HepG2 (cell line): ENCODE results near the gene ISCU. TPM values are rescaled to one million over a fixed set of nuclear protein-coding genes. Genes with fewer than 3 reads are reported as not detected.
A peak's percentile ranks its signal among the peaks of the same experiment; 100 is the strongest.

Experiments
- ATF7-NPFF ChIP-seq: sonication (generic); formaldehyde crosslinking; IDR thresholded peaks from 2 replicates; pipeline ENCODE4 v1.8.1; 2023; ENCODE audit warnings: mild to moderate bottlenecking, low read depth, missing genetic modification reagents, moderate library complexity
- E2F1 ChIP-seq: sonication (generic); formaldehyde crosslinking; IDR thresholded peaks from 2 replicates; pipeline ENCODE4 v1.5.0; 2020; ENCODE audit warnings: missing genetic modification reagents
- E2F5 ChIP-seq: sonication (generic); formaldehyde crosslinking; conservative IDR thresholded peaks from 2 replicates; pipeline ENCODE4 v1.4.0; 2020; ENCODE audit warnings: missing genetic modification reagents
- EZH2 ChIP-seq: conservative IDR thresholded peaks from 2 replicates; pipeline ENCODE4 v1.6.1; 2012; ENCODE audit warnings: mild to moderate bottlenecking, low read depth, low read length, moderate library complexity
- FOXP1 ChIP-seq, 2 experiments: fragments of 450-650 bp in 1 of 2; IDR thresholded peaks; 2 replicates each; pipeline ENCODE4 v1.6.1; 2017 to 2018; ENCODE audit warnings: antibody characterized with exemption in 1 of 2
- GABPA ChIP-seq, 2 experiments: IDR thresholded peaks; 2 replicates each; pipeline ENCODE4 v1.6.1; 2011 to 2016; ENCODE audit warnings: low read depth in 2 of 2, low read length in 1 of 2, missing biosample characterization in 1 of 2, missing genetic modification characterization in 1 of 2
- KMT2B ChIP-seq: IDR thresholded peaks from 2 replicates; pipeline ENCODE4 v1.6.1; 2016; ENCODE audit warnings: missing genetic modification reagents, missing compliant biosample characterization
- MEF2D ChIP-seq: sonication (generic); formaldehyde crosslinking; IDR thresholded peaks from 2 replicates; pipeline ENCODE4 v1.5.1; 2020; ENCODE audit warnings: mild to moderate bottlenecking, missing genetic modification reagents
- MXD1 ChIP-seq: sonication (generic); formaldehyde crosslinking; IDR thresholded peaks from 2 replicates; pipeline ENCODE4 v1.4.0; 2020; ENCODE audit warnings: mild to moderate bottlenecking, missing genetic modification reagents
- NFIB ChIP-seq: sonication (generic); formaldehyde crosslinking; IDR thresholded peaks from 2 replicates; pipeline ENCODE4 v1.9.0; 2021; ENCODE audit warnings: missing genetic modification reagents, mild to moderate bottlenecking, borderline replicate concordance
- NFRKB ChIP-seq: fragments of 450-650 bp; IDR thresholded peaks from 2 replicates; pipeline ENCODE4 v1.6.1; 2017
- REPIN1 ChIP-seq: sonication (generic); formaldehyde crosslinking; IDR thresholded peaks from 2 replicates; pipeline ENCODE4 v1.8.0; 2022; ENCODE audit warnings: missing genetic modification reagents, low read depth, mild to moderate bottlenecking, borderline replicate concordance
- SP140L ChIP-seq: sonication (generic); formaldehyde crosslinking; IDR thresholded peaks from 2 replicates; pipeline ENCODE4 v1.4.0; 2020; ENCODE audit warnings: missing genetic modification reagents, borderline replicate concordance
- TEAD3 ChIP-seq: optimal IDR thresholded peaks from 2 replicates; pipeline ENCODE3; 2016; ENCODE audit warnings: borderline replicate concordance
- TERF1 ChIP-seq: sonication (generic); formaldehyde crosslinking; IDR thresholded peaks from 2 replicates; pipeline ENCODE4 v1.8.0; 2022; ENCODE audit warnings: mild to moderate bottlenecking, missing genetic modification reagents, moderate library complexity
- TFDP1 ChIP-seq: IDR thresholded peaks from 2 replicates; pipeline ENCODE4 v1.6.1; 2016; ENCODE audit warnings: missing compliant biosample characterization, missing genetic modification reagents, borderline replicate concordance
- ZFX ChIP-seq: sonication (generic); formaldehyde crosslinking; IDR thresholded peaks from 2 replicates; pipeline ENCODE4 v1.4.0; 2020; ENCODE audit warnings: mild to moderate bottlenecking, low read depth, missing genetic modification reagents, moderate library complexity
- ZNF30 ChIP-seq: sonication (generic); formaldehyde crosslinking; IDR thresholded peaks from 2 replicates; pipeline ENCODE4 v1.5.0; 2020; ENCODE audit warnings: mild to moderate bottlenecking, missing genetic modification reagents
- ZNF317 ChIP-seq: sonication (generic); formaldehyde crosslinking; IDR thresholded peaks from 2 replicates; pipeline ENCODE4 v1.5.0; 2020; ENCODE audit warnings: mild to moderate bottlenecking, missing genetic modification reagents
- ZNF335 ChIP-seq: sonication (generic); formaldehyde crosslinking; IDR thresholded peaks from 2 replicates; pipeline ENCODE4 v1.4.0; 2020; ENCODE audit warnings: missing genetic modification reagents
- ZNF33A ChIP-seq: sonication (generic); formaldehyde crosslinking; IDR thresholded peaks from 2 replicates; pipeline ENCODE4 v1.5.1; 2020; ENCODE audit warnings: missing genetic modification reagents, mild to moderate bottlenecking, moderate library complexity, borderline replicate concordance
- ZNF383 ChIP-seq: sonication (generic); formaldehyde crosslinking; IDR thresholded peaks from 2 replicates; pipeline ENCODE4 v1.4.0; 2020; ENCODE audit warnings: missing genetic modification reagents, mild to moderate bottlenecking, borderline replicate concordance
- ZNF614 ChIP-seq: IDR thresholded peaks from 2 replicates; pipeline ENCODE4 v1.6.1; 2018; ENCODE audit warnings: missing biosample characterization, missing genetic modification reagents, inconsistent platforms, borderline replicate concordance
- ZZZ3 ChIP-seq: sonication (generic); formaldehyde crosslinking; IDR thresholded peaks from 2 replicates; pipeline ENCODE4 v1.4.0; 2020; ENCODE audit warnings: missing genetic modification reagents, mild to moderate bottlenecking, borderline replicate concordance
- polyA plus RNA-seq, 8 experiments: library from polyadenylated mRNA; depleted of rRNA in 3 of 8; stranded (reverse) in 7 of 8; unstranded in 1 of 8; fragments of >200 nt; fragmentation: Illumina TruSeq in 4 of 8; extraction: Trizol in 4 of 8; gene quantifications; 2 replicates each; pipeline versions ENCODE4 v1.2.1 to v1.2.3, GENCODE V29; 2011 to 2016; ENCODE audit warnings: low read depth in 4 of 8, missing spikeins in 1 of 8, mixed read lengths in 1 of 8; ENCODE audit not compliant: insufficient read depth in 1 of 8
- total RNA-seq, 5 experiments: library from RNA; depleted of rRNA; stranded (reverse); fragments of >200 nt; fragmentation: Illumina TruSeq; extraction: Trizol; gene quantifications; 2 replicates each; pipeline ENCODE4 v1.2.3, GENCODE V29; 2016; ENCODE audit warnings: low read depth in 1 of 5

Gene ISCU
- total and polyA plus RNA-seq, 2 of the 13 experiments (the other 11 are each of a cell fraction or from before 2014, with no cell fraction given) = 94.4 to 107 TPM

- TF ChIP-seq ZZZ3 (CRISPR knock-in tag) (0 out of 2 replicates have a peak, but pooled peaks have one; percentile 33), MXD1 (CRISPR knock-in tag) (no peak), TEAD3 (CRISPR knock-in tag) (peak; percentile 74), ZNF335 (CRISPR knock-in tag) (peak; percentile 100), TFDP1 (CRISPR knock-in tag) (peak; percentile 61; the same call in 1 of the 2 replicates), SP140L (CRISPR knock-in tag) (no peak), NFRKB (peak; percentile 86), FOXP1 (IDR thresholded peaks at IDR 0.05) (no peak), FOXP1 (CRISPR knock-in tag; IDR thresholded peaks at IDR 0.05) (no peak), TERF1 (CRISPR knock-in tag) (no peak), E2F5 (peak; percentile 50; the same call in 1 of the 2 replicates), E2F1 (CRISPR knock-in tag) (peak; percentile 39; the same call in 1 of the 2 replicates), NFIB (CRISPR knock-in tag) (no peak), ZNF383 (no peak), ATF7-NPFF (CRISPR knock-in tag) (0 out of 2 replicates have a peak, but pooled peaks have one; percentile 10), ZNF614 (CRISPR knock-in tag) (0 out of 2 replicates have a peak, but pooled peaks have one; percentile 20), ZNF317 (no peak), EZH2 (no peak), ZFX (CRISPR knock-in tag) (peak; percentile 85), KMT2B (peak; percentile 78), REPIN1 (CRISPR knock-in tag) (0 out of 2 replicates have a peak, but pooled peaks have one; percentile 20), ZNF30 (CRISPR knock-in tag) (0 out of 2 replicates have a peak, but pooled peaks have one; percentile 79), ZNF33A (CRISPR knock-in tag) (no peak), MEF2D (CRISPR knock-in tag) (no peak; the same call in 1 of the 2 replicates), GABPA (IDR thresholded peaks at IDR 0.05; ENCODE audit: low read depth, low read length) (peak; percentile 68), GABPA (CRISPR knock-in tag; IDR thresholded peaks at IDR 0.05; ENCODE audit: low read depth) (peak; percentile 98)
Observed at GRCh38 chr12:108560752-108561719, 1.4 kb upstream of the ISCU start, which contains the start of gene SART3 (continued).
